ACC112 (cell line): Measurements from ENCODE around the gene ZNF335.

ENCODE experiments used
- H2AFZ ChIP-seq: fragments of 200-600 bp; sonication (generic); one replicate; pipeline ENCODE4 v1.6.0; 2017; ENCODE audit warnings: antibody characterized with exemption, low read length; ENCODE audit not compliant: unreplicated experiment
- H3K27ac ChIP-seq: fragments of 200-600 bp; sonication (generic); 2 replicates; pipeline ENCODE4 v1.5.1; 2014; ENCODE audit warnings: low read depth, mild to moderate bottlenecking, antibody characterized with exemption, low read length, moderate library complexity
- H3K27me3 ChIP-seq: fragments of 200-600 bp; sonication (generic); 2 replicates; pipeline ENCODE4 v1.6.1; 2014; ENCODE audit warnings: mild to moderate bottlenecking, antibody characterized with exemption, low read length, moderate library complexity, mixed read lengths; ENCODE audit not compliant: insufficient read depth
- H3K36me3 ChIP-seq: fragments of 200-600 bp; sonication (generic); 2 replicates; pipeline ENCODE4 v1.6.1; 2016; ENCODE audit warnings: mild to moderate bottlenecking, antibody characterized with exemption, low read length, moderate library complexity, mixed read lengths; ENCODE audit not compliant: insufficient read depth
- H3K4me1 ChIP-seq: fragments of 200-600 bp; sonication (generic); one replicate; pipeline ENCODE4 v1.6.1; 2016; ENCODE audit warnings: low read length, mixed read lengths; ENCODE audit not compliant: insufficient read depth, unreplicated experiment, control insufficient read depth
- H3K4me3 ChIP-seq: fragments of 200-600 bp; sonication (generic); 2 replicates; pipeline ENCODE4 v1.5.1; 2014; ENCODE audit warnings: mild to moderate bottlenecking, low read depth, low read length
- H3K79me2 ChIP-seq: fragments of 200-600 bp; sonication (generic); one replicate; pipeline ENCODE4 v1.6.0; 2016; ENCODE audit warnings: low read length; ENCODE audit not compliant: control insufficient read depth, unreplicated experiment, insufficient read depth

The ZNF335 gene

GRCh38 chr20:46012921-46013320, 40.9 kb upstream of the ZNF335 start:
- Histone ChIP-seq H3K79me2 (no peaks in the 10 kb centered on the region), H3K27me3 (peaks cover 38% of the 10 kb centered on the region), H2AFZ (no peak overlapping the region), H3K4me1 (peaks cover 10% of the 10 kb centered on the region), H3K36me3 (no peaks in the 10 kb centered on the region), H3K27ac (no peak overlapping the region), H3K4me3 (no peak overlapping the region)

DNA sequence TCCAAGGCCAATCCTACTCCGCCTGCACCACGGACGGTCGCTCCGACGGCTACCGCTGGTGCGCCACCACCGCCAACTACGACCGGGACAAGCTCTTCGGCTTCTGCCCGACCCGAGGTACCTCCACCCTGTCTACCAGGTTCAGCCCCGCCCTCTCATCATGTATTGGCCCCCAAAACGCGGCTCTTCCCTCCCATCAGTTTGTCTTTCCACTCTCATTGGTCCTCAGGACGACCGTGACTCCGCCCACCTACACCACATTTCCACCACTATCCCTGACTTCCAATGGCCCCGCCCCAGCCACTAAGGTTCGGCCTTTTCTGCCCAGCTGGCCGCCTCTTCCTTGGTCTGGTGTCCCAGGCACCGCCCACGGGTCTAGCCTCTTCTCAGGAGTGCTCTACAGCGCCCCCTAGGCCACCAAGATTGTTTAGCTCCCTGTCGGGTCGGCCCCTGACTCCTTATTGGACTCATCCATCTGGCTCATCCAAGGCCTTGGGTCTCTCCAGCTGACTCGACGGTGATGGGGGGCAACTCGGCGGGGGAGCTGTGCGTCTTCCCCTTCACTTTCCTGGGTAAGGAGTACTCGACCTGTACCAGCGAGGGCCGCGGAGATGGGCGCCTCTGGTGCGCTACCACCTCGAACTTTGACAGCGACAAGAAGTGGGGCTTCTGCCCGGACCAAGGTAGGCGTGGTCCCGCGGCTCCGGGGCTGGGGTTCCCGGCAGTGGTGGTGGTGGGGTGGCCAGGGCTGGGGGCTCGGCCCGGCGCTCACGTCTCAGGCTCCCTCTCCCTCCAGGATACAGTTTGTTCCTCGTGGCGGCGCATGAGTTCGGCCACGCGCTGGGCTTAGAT, 39.9 kb upstream of the ZNF335 start:
- Histone ChIP-seq H3K36me3 (no peaks in the 10 kb centered on the region), H3K4me3 (no peak overlapping the region), H3K27me3 (peaks cover 38% of the 10 kb centered on the region), H3K79me2 (no peaks in the 10 kb centered on the region), H3K27ac (no peak overlapping the region), H3K4me1 (peaks cover 10% of the 10 kb centered on the region), H2AFZ (no peak overlapping the region)

DNA sequence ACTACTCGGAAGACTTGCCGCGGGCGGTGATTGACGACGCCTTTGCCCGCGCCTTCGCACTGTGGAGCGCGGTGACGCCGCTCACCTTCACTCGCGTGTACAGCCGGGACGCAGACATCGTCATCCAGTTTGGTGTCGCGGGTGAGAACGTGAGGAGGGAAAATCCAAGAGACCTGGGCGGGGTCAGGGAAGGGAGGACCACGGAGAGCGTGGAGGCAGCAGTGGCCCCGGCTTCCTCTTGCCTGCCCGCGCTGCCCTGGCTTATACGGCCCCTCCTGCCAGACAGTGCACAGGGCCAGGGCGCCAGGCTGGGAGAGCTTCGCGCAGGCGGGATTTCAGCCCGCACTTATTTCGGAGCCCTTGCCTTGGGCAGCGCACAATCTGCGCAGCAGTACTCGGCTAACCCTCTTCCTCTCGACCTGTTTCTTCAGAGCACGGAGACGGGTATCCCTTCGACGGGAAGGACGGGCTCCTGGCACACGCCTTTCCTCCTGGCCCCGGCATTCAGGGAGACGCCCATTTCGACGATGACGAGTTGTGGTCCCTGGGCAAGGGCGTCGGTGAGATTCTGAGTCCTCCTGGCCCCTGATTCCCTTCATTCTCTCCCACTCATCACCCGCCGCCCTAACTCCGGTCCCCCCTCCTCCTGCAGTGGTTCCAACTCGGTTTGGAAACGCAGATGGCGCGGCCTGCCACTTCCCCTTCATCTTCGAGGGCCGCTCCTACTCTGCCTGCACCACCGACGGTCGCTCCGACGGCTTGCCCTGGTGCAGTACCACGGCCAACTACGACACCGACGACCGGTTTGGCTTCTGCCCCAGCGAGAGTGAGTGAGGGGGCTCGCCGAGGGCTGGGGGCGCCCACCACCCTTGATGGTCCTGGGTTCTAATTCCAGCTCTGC, 38.7 kb upstream of the ZNF335 start:
- Histone ChIP-seq H3K4me1 (peaks cover 10% of the 10 kb centered on the region), H3K27ac (no peak overlapping the region), H3K4me3 (peak overlapping the region; percentile 45; the same call in 1 of the 2 replicates), H3K36me3 (no peaks in the 10 kb centered on the region), H3K79me2 (no peaks in the 10 kb centered on the region), H2AFZ (peak overlapping the region; percentile 7), H3K27me3 (peaks cover 38% of the 10 kb centered on the region)

- H3K36me3 ChIP-seq, result no peaks in the 10 kb centered on the region
- no peak overlapping the region for H3K4me3 ChIP-seq
- H3K79me2 ChIP-seq, result no peaks in the 10 kb centered on the region
- H3K27ac ChIP-seq, result no peak overlapping the region
- peaks cover 38% of the 10 kb centered on the region for H3K27me3 ChIP-seq
- H2AFZ ChIP-seq, result no peak overlapping the region
- H3K4me1 ChIP-seq, result peaks cover 19% of the 10 kb centered on the region
Measured at GRCh38 chr20:46009816-46010215, 37.8 kb upstream of the ZNF335 start.

DNA sequence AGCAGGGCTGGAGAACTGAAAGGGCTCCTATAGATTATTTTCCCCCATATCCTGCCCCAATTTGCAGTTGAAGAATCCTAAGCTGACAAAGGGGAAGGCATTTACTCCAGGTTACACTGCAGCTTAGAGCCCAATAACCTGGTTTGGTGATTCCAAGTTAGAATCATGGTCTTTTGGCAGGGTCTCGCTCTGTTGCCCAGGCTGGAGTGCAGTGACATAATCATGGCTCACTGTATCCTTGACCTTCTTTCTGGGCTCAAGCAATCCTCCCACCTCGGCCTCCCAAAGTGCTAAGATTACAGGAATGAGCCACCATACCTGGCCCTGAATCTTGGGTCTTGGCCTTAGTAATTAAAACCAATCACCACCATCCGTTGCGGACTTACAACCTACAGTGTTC, 35.7 kb upstream of the ZNF335 start:
- no peak overlapping the region for H3K27ac ChIP-seq
- H3K4me3 ChIP-seq, result no peak overlapping the region
- H2AFZ ChIP-seq, result no peak overlapping the region
- peaks cover 31% of the 10 kb centered on the region for H3K27me3 ChIP-seq
- H3K4me1 ChIP-seq, result peaks cover 21% of the 10 kb centered on the region
- no peaks in the 10 kb centered on the region for H3K36me3 ChIP-seq
- H3K79me2 ChIP-seq, result no peaks in the 10 kb centered on the region

- no peaks in the 10 kb centered on the region for H3K79me2 ChIP-seq
- no peaks in the 10 kb centered on the region for H3K36me3 ChIP-seq
- no peak overlapping the region for H3K4me3 ChIP-seq
- H3K4me1 ChIP-seq, result peaks cover 21% of the 10 kb centered on the region
- no peak overlapping the region for H3K27ac ChIP-seq
- H3K27me3 ChIP-seq, result peaks cover 24% of the 10 kb centered on the region
- no peak overlapping the region for H2AFZ ChIP-seq
Measured at GRCh38 chr20:46006964-46007363, 35.0 kb upstream of the ZNF335 start.

- H3K27ac ChIP-seq, result no peak overlapping the region
Measured at GRCh38 chr20:46006022-46006705, 34.2 kb upstream of the ZNF335 start.

GRCh38 chr20:46004889-46005473, 33.0 kb upstream of the ZNF335 start:
- Histone ChIP-seq H3K4me3 (no peak overlapping the region), H2AFZ (no peak overlapping the region), H3K27ac (no peak overlapping the region), H3K36me3 (no peaks in the 10 kb centered on the region), H3K27me3 (peaks cover 6% of the 10 kb centered on the region; the same call in 1 of the 2 replicates), H3K4me1 (peaks cover 21% of the 10 kb centered on the region), H3K79me2 (no peaks in the 10 kb centered on the region)

More at GRCh38 chr20:46006022-46006705, 34.2 kb upstream of the ZNF335 start:
- Histone ChIP-seq H3K27me3 (peaks cover 16% of the 10 kb centered on the region), H3K36me3 (no peaks in the 10 kb centered on the region), H3K4me1 (peaks cover 21% of the 10 kb centered on the region), H3K4me3 (no peak overlapping the region), H3K79me2 (no peaks in the 10 kb centered on the region), H2AFZ (no peak overlapping the region)

GRCh38 chr20:46004187-46004586, 32.2 kb upstream of the ZNF335 start:
- H3K27me3 ChIP-seq, result no peaks in the 10 kb centered on the region
- no peak overlapping the region for H2AFZ ChIP-seq
- H3K36me3 ChIP-seq, result no peaks in the 10 kb centered on the region
- H3K27ac ChIP-seq, result no peak overlapping the region
- no peaks in the 10 kb centered on the region for H3K79me2 ChIP-seq
- no peak overlapping the region for H3K4me3 ChIP-seq
- H3K4me1 ChIP-seq, result peaks cover 21% of the 10 kb centered on the region

- H3K4me3 ChIP-seq, result no peak overlapping the region
- H3K79me2 ChIP-seq, result no peaks in the 10 kb centered on the region
- no peak overlapping the region for H3K27ac ChIP-seq
- H3K27me3 ChIP-seq, result no peaks in the 10 kb centered on the region
- H3K4me1 ChIP-seq, result peaks cover 11% of the 10 kb centered on the region
- no peaks in the 10 kb centered on the region for H3K36me3 ChIP-seq
- H2AFZ ChIP-seq, result no peak overlapping the region
Measured at GRCh38 chr20:46002008-46002407, 30.0 kb upstream of the ZNF335 start.
